WTC11 (cell line): ENCODE results near the gene FAM8A1.

Experiments
- CREB1 ChIP-seq: sonication (generic); formaldehyde crosslinking; IDR thresholded peaks from 2 replicates; pipeline ENCODE4 v1.8.0; 2023; ENCODE audit warnings: mild to moderate bottlenecking, missing genetic modification reagents
- CTCF ChIP-seq: fragments of 200-600 bp; IDR thresholded peaks from 2 replicates; pipeline ENCODE4 v1.8.0; 2022; ENCODE audit warnings: antibody characterized with exemption
- FOXP1 ChIP-seq: sonication (generic); formaldehyde crosslinking; IDR thresholded peaks from 2 replicates; pipeline ENCODE4 v1.8.0; 2022; ENCODE audit warnings: missing genetic modification reagents, mild to moderate bottlenecking, moderate library complexity, borderline replicate concordance
- FOXP4 ChIP-seq: sonication (generic); formaldehyde crosslinking; IDR thresholded peaks from 2 replicates; pipeline ENCODE4 v1.8.0; 2022; ENCODE audit warnings: mild to moderate bottlenecking, missing genetic modification reagents
- JUN ChIP-seq: sonication (generic); formaldehyde crosslinking; IDR thresholded peaks from 2 replicates; pipeline ENCODE4 v1.8.0; 2023; ENCODE audit warnings: mild to moderate bottlenecking, missing genetic modification reagents
- MXD4 ChIP-seq: fragments of 250-450 bp; sonication (Bioruptor Pico); IDR thresholded peaks from 2 replicates; pipeline ENCODE4 v1.8.0; 2021; ENCODE audit warnings: mild to moderate bottlenecking, moderate library complexity, borderline replicate concordance
- MYBL2 ChIP-seq: sonication (generic); formaldehyde crosslinking; IDR thresholded peaks from 2 replicates; pipeline ENCODE4 v1.8.1; 2023; ENCODE audit warnings: mild to moderate bottlenecking, moderate library complexity, missing genetic modification reagents
- ZBTB43 ChIP-seq: sonication (generic); formaldehyde crosslinking; IDR thresholded peaks from 2 replicates; pipeline ENCODE4 v1.8.1; 2023; ENCODE audit warnings: mild to moderate bottlenecking, missing genetic modification reagents
- ZNF263 ChIP-seq: sonication (generic); formaldehyde crosslinking; IDR thresholded peaks from 2 replicates; pipeline ENCODE4 v1.8.1; 2022; ENCODE audit warnings: low read depth, mild to moderate bottlenecking, moderate library complexity, missing genetic modification reagents
- TF ChIP-seq, protein P1 (sequence below): sonication (generic); formaldehyde crosslinking; conservative IDR thresholded peaks from 2 replicates; pipeline ENCODE4 v1.8.1; 2023; ENCODE audit warnings: mild to moderate bottlenecking, low read depth, missing genetic modification reagents, moderate library complexity

- no peak for TF ChIP-seq ZNF263 (CRISPR knock-in tag)
- TF ChIP-seq FOXP4: no peak
- TF ChIP-seq JUN (CRISPR knock-in tag): no peak
- no peak; the same call in 1 of the 2 replicates for TF ChIP-seq CTCF
- TF ChIP-seq FOXP1: no peak
- no peak for TF ChIP-seq CREB1 (CRISPR knock-in tag)
- TF ChIP-seq, protein P1, sequence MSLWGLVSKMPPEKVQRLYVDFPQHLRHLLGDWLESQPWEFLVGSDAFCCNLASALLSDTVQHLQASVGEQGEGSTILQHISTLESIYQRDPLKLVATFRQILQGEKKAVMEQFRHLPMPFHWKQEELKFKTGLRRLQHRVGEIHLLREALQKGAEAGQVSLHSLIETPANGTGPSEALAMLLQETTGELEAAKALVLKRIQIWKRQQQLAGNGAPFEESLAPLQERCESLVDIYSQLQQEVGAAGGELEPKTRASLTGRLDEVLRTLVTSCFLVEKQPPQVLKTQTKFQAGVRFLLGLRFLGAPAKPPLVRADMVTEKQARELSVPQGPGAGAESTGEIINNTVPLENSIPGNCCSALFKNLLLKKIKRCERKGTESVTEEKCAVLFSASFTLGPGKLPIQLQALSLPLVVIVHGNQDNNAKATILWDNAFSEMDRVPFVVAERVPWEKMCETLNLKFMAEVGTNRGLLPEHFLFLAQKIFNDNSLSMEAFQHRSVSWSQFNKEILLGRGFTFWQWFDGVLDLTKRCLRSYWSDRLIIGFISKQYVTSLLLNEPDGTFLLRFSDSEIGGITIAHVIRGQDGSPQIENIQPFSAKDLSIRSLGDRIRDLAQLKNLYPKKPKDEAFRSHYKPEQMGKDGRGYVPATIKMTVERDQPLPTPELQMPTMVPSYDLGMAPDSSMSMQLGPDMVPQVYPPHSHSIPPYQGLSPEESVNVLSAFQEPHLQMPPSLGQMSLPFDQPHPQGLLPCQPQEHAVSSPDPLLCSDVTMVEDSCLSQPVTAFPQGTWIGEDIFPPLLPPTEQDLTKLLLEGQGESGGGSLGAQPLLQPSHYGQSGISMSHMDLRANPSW (CRISPR knock-in tag): no peak
- no peak for TF ChIP-seq MXD4
- TF ChIP-seq MYBL2 (CRISPR knock-in tag): no peak
- TF ChIP-seq ZBTB43 (CRISPR knock-in tag): no peak
Measured at GRCh38 chr6:17585766-17586490, 14.2 kb upstream of the FAM8A1 start.
